ENCODE measurements around the gene CEP295NL. TPM values are rescaled to one million over a fixed set of nuclear protein-coding genes. Genes with fewer than 3 reads are reported as not detected.
A peak's percentile ranks its signal among the peaks of the same experiment; 100 is the strongest.

CEP295NL gene
- total and polyA plus RNA-seq, 2 of the 13 experiments (the other 11 are each of a cell fraction or from before 2014, with no cell fraction given) = not detected

DNA sequence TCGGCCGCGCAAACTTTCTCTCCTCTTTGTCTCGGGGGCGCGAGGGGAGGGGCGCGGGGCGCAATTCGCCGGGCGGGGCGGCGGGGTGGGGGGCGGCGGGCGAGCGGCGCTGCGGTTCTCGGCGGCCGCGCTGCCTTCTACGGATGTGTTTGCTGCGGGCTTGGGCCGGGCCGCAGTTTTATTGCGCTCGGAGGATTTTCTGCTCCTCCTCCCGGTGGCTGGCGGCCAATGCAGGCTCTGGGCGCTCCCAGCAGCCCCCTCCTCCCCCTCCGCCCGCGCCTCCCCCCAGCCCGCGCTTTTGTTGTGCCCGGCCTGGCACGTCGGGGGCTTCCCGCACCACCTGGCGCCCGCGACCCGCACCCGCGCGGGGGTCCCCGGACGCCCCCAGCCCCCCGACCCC is 22.2 kb upstream of the CEP295NL start, which contains the start of gene TIMP2:
TSS of gene TIMP2 (minus strand) at position 154 of the 400 bp plus-strand sequence. CDS start 299 bp downstream, outside the sequence.
- WGBS (ENCODE audit: low lambda C conversion rate) = 1% methylated on average over 11 of the region's 52 CpGs
- Histone ChIP-seq H3K4me2 (ENCODE audit: low read depth, low read length) (peak within 1 kb of the TSS; percentile 98), H3K27ac (ENCODE audit: extremely low read length, insufficient read depth, low read length) (peak within 1 kb of the TSS; percentile 59), H3K27me3 (ENCODE audit: control insufficient read depth in 1 of 2, insufficient read depth in 2 of 2, low read length in 2 of 2) (peaks cover 6 to 32% of the 10 kb centered on the region in 2 experiments; a peak in 3 of 5 replicates), H3K4me3 (replicated peaks in 1 of 3; ENCODE audit: insufficient read depth in 1 of 3, low read depth in 2 of 3, low read length in 3 of 3) (peak within 1 kb of the TSS; percentile 78 to 82 (median 78)), H3K9me3 (ENCODE audit: low read length) (no peaks in the 10 kb centered on the region), H3K79me2 (ENCODE audit: insufficient read depth, low read length) (no peaks in the 10 kb centered on the region), H2AFZ (ENCODE audit: low read length) (no peak within 1 kb of the TSS), H3K36me3 (replicated peaks in 1 of 2; ENCODE audit: control insufficient read depth in 1 of 2, insufficient read depth in 2 of 2, low read length in 2 of 2) (no peaks in the 10 kb centered on the region), H3K4me1 (ENCODE audit: insufficient read depth, low read length) (peaks cover 51% of the 10 kb centered on the region), H4K20me1 (ENCODE audit: insufficient read depth, low read length) (no peaks in the 10 kb centered on the region), H3K9ac (ENCODE audit: insufficient read depth, low read depth, low read length) (peak within 1 kb of the TSS; percentile 78)
- no peak for FAIRE-seq
- intact Hi-C loops (cut with micrococcal nuclease; ENCODE audit: unreplicated experiment) = loop anchor here (5.0 kb wide), 2 partner anchors 37 to 783 kb away; no protein-coding TSS in a partner anchor
- ChIA-PET CTCF (ENCODE audit: low intra/inter-chr PET ratio, low total read pairs) (no interaction called here), POLR2A (interaction anchor here (1.9 to 2.8 kb wide), 2 partner anchors 9 to 101 kb away, joined by 9 to 10 read pairs; no protein-coding TSS in a partner anchor)
- DNase-seq (ENCODE audit: low spot score) = peak; percentile 70
- BruUV-seq (replicated peaks) = no TSS peak
- ATAC-seq = peak; percentile 79
- in situ Hi-C loops (cut with HindIII; ENCODE audit: extremely low pct_ligation_motif_present, low pct_unique_long_range_greater_than_20kb) = no loop called here
- TF ChIP-seq TOPORS (CRISPR knock-in tag; IDR thresholded peaks at IDR 0.05) (no peak), ZNF574 (CRISPR knock-in tag; IDR thresholded peaks at IDR 0.05) (peak; percentile 4; the same call in 1 of the 2 replicates), ZBTB42 (CRISPR knock-in tag; IDR thresholded peaks at IDR 0.05) (no peak), HMGA1 (CRISPR knock-in tag; conservative IDR thresholded peaks at IDR 0.05) (no peak), ZNF354B (CRISPR knock-in tag; IDR thresholded peaks at IDR 0.05) (no peak), ZNF879 (CRISPR knock-in tag; IDR thresholded peaks at IDR 0.05) (0 out of 2 replicates have a peak, but pooled peaks have one; percentile 3), ZNF607 (CRISPR knock-in tag; IDR thresholded peaks at IDR 0.05; ENCODE audit: borderline replicate concordance) (no peak), ZNF44 (CRISPR knock-in tag; IDR thresholded peaks at IDR 0.05) (no peak), RFXAP (CRISPR knock-in tag; IDR thresholded peaks at IDR 0.05; ENCODE audit: borderline replicate concordance) (peak; percentile 10; the same call in 1 of the 2 replicates), ZFP37 (CRISPR knock-in tag; IDR thresholded peaks at IDR 0.05; ENCODE audit: borderline replicate concordance) (no peak), KDM4B (CRISPR knock-in tag; IDR thresholded peaks at IDR 0.05) (0 out of 2 replicates have a peak, but pooled peaks have one; percentile 43), ZNF253 (CRISPR knock-in tag; IDR thresholded peaks at IDR 0.05; ENCODE audit: borderline replicate concordance) (no peak), SUZ12 (IDR thresholded peaks at IDR 0.05; ENCODE audit: low read depth, low read length) (no peak)
- TF ChIP-seq, protein P1, sequence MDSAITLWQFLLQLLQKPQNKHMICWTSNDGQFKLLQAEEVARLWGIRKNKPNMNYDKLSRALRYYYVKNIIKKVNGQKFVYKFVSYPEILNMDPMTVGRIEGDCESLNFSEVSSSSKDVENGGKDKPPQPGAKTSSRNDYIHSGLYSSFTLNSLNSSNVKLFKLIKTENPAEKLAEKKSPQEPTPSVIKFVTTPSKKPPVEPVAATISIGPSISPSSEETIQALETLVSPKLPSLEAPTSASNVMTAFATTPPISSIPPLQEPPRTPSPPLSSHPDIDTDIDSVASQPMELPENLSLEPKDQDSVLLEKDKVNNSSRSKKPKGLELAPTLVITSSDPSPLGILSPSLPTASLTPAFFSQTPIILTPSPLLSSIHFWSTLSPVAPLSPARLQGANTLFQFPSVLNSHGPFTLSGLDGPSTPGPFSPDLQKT (CRISPR knock-in tag; IDR thresholded peaks at IDR 0.05; ENCODE audit: borderline replicate concordance) = no peak
- TF ChIP-seq, protein P2, sequence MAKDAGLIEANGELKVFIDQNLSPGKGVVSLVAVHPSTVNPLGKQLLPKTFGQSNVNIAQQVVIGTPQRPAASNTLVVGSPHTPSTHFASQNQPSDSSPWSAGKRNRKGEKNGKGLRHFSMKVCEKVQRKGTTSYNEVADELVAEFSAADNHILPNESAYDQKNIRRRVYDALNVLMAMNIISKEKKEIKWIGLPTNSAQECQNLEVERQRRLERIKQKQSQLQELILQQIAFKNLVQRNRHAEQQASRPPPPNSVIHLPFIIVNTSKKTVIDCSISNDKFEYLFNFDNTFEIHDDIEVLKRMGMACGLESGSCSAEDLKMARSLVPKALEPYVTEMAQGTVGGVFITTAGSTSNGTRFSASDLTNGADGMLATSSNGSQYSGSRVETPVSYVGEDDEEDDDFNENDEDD (CRISPR knock-in tag; IDR thresholded peaks at IDR 0.05; ENCODE audit: borderline replicate concordance) = peak; percentile 65; the same call in 1 of the 2 replicates
- TF ChIP-seq, protein P3, sequence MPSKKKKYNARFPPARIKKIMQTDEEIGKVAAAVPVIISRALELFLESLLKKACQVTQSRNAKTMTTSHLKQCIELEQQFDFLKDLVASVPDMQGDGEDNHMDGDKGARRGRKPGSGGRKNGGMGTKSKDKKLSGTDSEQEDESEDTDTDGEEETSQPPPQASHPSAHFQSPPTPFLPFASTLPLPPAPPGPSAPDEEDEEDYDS (CRISPR knock-in tag; IDR thresholded peaks at IDR 0.05) = peak; percentile 98
- TF ChIP-seq, protein P4, sequence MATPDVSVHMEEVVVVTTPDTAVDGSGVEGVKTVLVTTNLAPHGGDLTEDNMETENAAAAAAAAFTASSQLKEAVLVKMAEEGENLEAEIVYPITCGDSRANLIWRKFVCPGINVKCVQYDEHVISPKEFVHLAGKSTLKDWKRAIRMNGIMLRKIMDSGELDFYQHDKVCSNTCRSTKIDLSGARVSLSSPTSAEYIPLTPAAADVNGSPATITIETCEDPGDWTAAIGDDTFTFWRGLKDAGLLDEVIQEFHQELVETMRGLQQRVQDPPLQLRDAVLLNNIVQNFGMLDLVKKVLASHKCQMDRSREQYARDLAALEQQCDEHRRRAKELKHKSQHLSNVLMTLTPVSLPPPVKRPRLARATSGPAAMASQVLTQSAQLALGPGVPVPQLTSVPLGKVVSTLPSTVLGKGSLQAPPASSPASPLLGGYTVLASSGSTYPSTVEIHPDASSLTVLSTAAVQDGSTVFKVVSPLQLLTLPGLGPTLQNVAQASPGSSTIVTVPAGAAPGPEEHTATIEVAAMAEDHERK (CRISPR knock-in tag; IDR thresholded peaks at IDR 0.05; ENCODE audit: low read depth) = no peak

Measured in HepG2 (cell line).